GM12864 (cell line): ENCODE data around the gene PC.

Source experiments
- DNase-seq: peaks from one replicate; pipeline ENCODE4 v3.0.0-alpha.2; 2011; ENCODE audit warnings: low read depth
- H3K4me3 ChIP-seq: 2 replicates; pipeline ENCODE4 v1.5.1; 2011; ENCODE audit warnings: mild to moderate bottlenecking, low read depth, low read length, control low read depth
- TF ChIP-seq, protein P1 (sequence below): IDR thresholded peaks from 2 replicates; pipeline ENCODE4 v1.5.1; 2011; ENCODE audit warnings: low read depth, mild to moderate bottlenecking, moderate library complexity, low read length, control low read depth, inconsistent platforms; ENCODE audit errors: missing control alignments

The PC gene

DNA sequence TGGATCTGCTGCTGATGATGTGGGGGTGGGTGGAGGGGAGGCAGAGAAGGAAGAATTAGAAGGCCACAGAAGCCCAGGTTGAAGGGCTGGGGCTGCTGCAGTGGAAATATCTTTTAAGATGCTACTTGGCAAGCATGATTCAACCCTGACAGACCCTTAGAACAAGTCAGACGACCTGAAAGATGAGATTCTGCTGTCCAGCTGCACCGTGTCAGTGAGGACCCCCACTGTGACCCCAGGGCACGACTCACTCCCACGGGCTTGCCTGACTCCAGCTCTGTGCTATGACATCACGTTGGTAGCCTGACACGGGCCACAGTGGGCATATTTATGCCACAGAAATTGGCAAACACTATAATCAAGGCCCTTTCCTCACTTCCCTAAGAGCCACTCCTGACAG, 65.3 kb downstream of the PC start:
- TF ChIP-seq, protein P1, sequence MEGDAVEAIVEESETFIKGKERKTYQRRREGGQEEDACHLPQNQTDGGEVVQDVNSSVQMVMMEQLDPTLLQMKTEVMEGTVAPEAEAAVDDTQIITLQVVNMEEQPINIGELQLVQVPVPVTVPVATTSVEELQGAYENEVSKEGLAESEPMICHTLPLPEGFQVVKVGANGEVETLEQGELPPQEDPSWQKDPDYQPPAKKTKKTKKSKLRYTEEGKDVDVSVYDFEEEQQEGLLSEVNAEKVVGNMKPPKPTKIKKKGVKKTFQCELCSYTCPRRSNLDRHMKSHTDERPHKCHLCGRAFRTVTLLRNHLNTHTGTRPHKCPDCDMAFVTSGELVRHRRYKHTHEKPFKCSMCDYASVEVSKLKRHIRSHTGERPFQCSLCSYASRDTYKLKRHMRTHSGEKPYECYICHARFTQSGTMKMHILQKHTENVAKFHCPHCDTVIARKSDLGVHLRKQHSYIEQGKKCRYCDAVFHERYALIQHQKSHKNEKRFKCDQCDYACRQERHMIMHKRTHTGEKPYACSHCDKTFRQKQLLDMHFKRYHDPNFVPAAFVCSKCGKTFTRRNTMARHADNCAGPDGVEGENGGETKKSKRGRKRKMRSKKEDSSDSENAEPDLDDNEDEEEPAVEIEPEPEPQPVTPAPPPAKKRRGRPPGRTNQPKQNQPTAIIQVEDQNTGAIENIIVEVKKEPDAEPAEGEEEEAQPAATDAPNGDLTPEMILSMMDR, result no peak
- DNase-seq, result no peak

DNA sequence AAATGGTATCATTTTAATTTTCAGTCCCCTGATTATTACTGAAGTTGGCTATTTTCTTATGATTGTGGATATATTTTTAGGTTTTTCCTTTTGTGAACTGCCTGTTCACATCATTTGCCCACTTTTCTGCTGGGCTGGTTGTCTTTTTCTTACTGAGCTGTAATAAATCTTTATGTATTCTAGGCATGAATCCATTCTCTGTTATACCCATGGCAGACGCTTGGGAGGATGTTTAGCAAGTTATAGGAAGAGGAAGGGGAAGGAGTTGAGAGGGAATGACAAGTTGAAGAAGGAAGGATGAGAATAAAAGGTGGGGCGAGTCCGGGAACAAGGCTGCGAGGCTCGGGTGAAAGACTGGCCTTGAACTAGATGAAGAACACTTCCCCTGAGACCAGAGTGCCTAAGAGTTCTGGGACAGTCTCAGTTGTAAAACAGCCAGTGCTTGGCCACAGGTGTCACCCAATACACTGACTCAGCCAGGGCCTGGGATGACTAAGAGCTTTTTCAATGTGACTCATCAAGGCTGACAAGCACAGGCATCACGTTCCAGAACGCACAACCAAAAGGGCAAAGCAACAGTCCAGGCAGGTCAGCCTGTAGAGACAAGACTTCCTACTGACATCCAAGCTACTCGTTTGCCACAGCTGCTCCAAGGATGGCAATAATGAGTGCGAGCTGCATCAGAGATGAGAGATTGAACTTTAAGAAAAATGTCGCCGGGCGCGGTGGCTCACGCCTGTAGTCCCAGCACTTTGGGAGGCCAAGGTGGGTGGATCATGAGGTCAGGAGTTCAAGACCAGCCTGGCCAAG, 66.1 kb downstream of the PC start:
- TF ChIP-seq, protein P1, result no peak
- no peak overlapping the region for H3K4me3 ChIP-seq
- peak; percentile 91 for DNase-seq

More for the DNA sequence above, 65.3 kb downstream of the PC start:
- no peak overlapping the region for H3K4me3 ChIP-seq

DNA sequence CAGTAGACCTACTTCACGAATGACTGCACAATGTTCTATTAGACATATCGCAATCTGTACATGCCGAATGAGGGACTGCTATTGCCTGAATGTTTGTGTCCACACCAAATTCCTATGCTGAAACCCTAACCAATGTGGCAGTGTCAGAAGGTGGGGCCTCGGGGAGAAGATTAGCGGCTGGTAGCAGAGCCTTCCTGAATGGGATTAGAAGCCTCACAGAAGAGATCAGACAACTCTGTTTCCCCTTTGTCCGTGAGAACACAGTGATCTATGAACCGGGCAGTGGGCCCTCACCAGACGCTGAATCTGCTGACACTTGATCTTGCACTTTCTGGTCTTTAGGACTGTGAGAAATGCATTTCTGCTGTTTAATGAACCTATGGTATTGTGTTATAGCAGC, 68.2 kb downstream of the PC start:
- no peak overlapping the region for H3K4me3 ChIP-seq
- TF ChIP-seq, protein P1, result no peak
- no peak for DNase-seq

DNA sequence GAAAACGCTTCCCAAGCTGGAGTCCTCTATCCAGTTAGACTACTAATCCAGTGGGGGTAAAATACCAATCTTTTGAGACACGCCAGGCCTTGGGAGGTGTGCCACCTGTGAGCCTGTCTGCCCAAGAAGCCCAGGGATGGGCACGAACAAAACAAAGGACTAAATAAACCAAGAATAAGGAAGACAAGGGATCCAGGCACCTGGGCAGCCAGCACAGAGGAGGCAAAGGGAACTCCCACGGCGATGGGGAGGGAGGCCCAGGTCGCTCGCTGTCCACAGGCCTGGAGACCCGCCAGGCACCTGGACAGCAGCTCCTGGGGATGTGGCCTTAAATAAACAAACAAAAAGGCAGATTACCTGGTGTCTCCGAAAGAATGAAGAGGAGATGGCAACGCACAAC, 69.9 kb downstream of the PC start:
- DNase-seq, result no peak
- no peak overlapping the region for H3K4me3 ChIP-seq
- TF ChIP-seq, protein P1, result no peak

DNA sequence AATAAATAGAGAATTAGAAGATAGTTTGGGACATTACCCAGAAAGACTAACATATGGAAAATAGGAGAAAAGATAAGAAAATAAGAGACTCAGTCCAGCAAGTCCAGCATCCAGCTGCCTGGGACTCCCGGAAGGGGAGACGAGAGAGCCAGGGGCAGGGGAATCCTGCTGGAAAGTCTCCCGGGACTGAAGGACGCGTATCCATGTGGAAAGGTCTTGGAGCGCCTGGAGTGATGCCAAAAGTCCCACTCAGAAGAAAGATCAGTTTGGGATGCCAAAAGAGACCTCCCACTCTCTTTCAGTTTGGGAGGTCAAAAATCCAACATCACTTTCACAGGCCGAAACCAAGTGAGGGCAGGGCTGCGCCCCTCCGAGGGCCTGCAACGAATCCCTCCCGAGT, 70.7 kb downstream of the PC start:
- TF ChIP-seq, protein P1, result no peak
- no peak for DNase-seq
- no peak overlapping the region for H3K4me3 ChIP-seq

DNA sequence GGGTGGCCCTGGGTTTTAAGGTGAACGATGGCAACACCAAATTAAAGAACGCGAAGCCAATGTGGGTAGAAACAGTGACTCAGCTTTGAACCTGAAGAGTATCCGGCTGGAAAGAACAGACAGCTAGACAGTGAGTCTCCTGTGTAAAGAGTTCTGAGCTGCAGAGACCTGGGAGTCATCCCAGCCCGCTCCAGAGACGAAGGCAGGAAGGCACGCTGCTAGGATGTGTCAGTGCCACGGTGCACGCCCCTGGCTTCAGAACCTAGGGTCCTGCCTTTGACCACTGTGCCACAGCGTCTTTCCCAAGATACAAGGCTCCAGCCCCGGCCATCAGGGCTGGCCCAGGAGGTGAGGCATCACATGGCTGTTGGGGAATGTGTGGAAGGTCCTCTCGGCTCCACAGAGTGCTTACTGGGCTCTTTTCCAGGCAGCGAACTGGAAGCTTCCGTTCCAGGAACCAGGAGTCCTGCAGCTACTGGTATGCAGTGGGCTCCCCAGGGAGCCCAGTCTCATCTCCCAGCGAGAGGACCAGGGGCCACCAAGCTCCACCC, 71.4 kb downstream of the PC start:
- TF ChIP-seq, protein P1, result no peak
- H3K4me3 ChIP-seq, result no peak overlapping the region
- DNase-seq, result no peak
